SK-N-SH (cell line): ENCODE data around the gene EMC7. TPM values are rescaled to one million over a fixed set of nuclear protein-coding genes. Genes with fewer than 3 reads are reported as not detected.

Source experiments
- CTCF ChIA-PET: fragments of 300-600, 350-600 bp; formaldehyde crosslinking; extraction: SDS; loops from one replicate; lab custom pipeline; 2021; lab: Yijun Ruan, JAX
- POLR2A ChIA-PET: fragments of 350-600 bp; sonication (Branson Sonifier 250); formaldehyde crosslinking; extraction: SDS; loops from one replicate; lab custom pipeline; 2020; ENCODE audit warnings: antibody characterized with exemption, inconsistent platforms; lab: Yijun Ruan, JAX
- DNase-seq: peaks from one replicate; pipeline ENCODE4 v3.0.0; 2012
- H2AFZ ChIP-seq: fragments of 200-600 bp; sonication (generic); 2 replicates; pipeline ENCODE4 v1.8.1; 2016; ENCODE audit warnings: antibody characterized with exemption, mild to moderate bottlenecking, low read depth
- H3F3A ChIP-seq: fragments of 200-600 bp; sonication (generic); replicated peaks from 2 replicates; pipeline ENCODE3; 2016; ENCODE audit warnings: antibody characterized with exemption, mild to moderate bottlenecking; ENCODE audit not compliant: insufficient read depth
- H3K27ac ChIP-seq, 2 experiments: fragments of 200-500 bp in 1 of 2; fragments of 200-600 bp in 1 of 2; sonication (Bioruptor generic) in 1 of 2; sonication (generic), shearing (Covaris generic) in 1 of 2; 2 replicates each; pipeline versions ENCODE4 v1.5.1 to v1.6.1; 2014 to 2016; ENCODE audit warnings: low read depth in 2 of 2, inconsistent platforms in 1 of 2, low read length in 1 of 2, mild to moderate bottlenecking in 1 of 2, mixed read lengths in 1 of 2
- H3K27me3 ChIP-seq: fragments of 200-600 bp; sonication (generic), shearing (Covaris generic); 2 replicates; pipeline ENCODE4 v1.6.1; 2016; ENCODE audit warnings: mixed run types; ENCODE audit not compliant: insufficient read depth
- H3K36me3 ChIP-seq, 2 experiments: fragments of 200-500 bp in 1 of 2; fragments of 200-600 bp in 1 of 2; sonication (Bioruptor generic) in 1 of 2; sonication (generic) in 1 of 2; replicated peaks in 1 of 2; 2 replicates each; pipeline versions ENCODE3 to v1.5.1; 2014 to 2016; ENCODE audit warnings: low read length in 1 of 2, mild to moderate bottlenecking in 1 of 2; ENCODE audit not compliant: insufficient read depth in 2 of 2, control insufficient read depth in 1 of 2
- H3K4me1 ChIP-seq, 2 experiments: fragments of 200-500 bp in 1 of 2; fragments of 200-600 bp in 1 of 2; sonication (Bioruptor generic) in 1 of 2; sonication (generic), shearing (Covaris generic) in 1 of 2; 2 replicates each; pipeline versions ENCODE4 v1.5.1 to v1.6.1; 2014 to 2016; ENCODE audit warnings: low read depth in 1 of 2, low read length in 1 of 2, mixed run types in 1 of 2; ENCODE audit not compliant: insufficient read depth in 2 of 2, control insufficient read depth in 1 of 2
- H3K4me2 ChIP-seq: fragments of 200-600 bp; sonication (generic), shearing (Covaris generic); 2 replicates; pipeline ENCODE4 v1.6.1; 2017; ENCODE audit warnings: mixed run types
- H3K4me3 ChIP-seq, 2 experiments: fragments of 200-500 bp in 1 of 2; fragments of 200-600 bp in 1 of 2; sonication (Bioruptor generic) in 1 of 2; sonication (generic), shearing (Covaris generic) in 1 of 2; 2 replicates each; pipeline versions ENCODE4 v1.5.1 to v1.8.1; 2014 to 2016; ENCODE audit warnings: low read depth in 2 of 2, inconsistent platforms in 1 of 2, low read length in 1 of 2, mild to moderate bottlenecking in 1 of 2, mixed read lengths in 1 of 2, moderate library complexity in 1 of 2
- H3K79me2 ChIP-seq: fragments of 200-600 bp; sonication (generic); 2 replicates; pipeline ENCODE4 v1.8.1; 2017; ENCODE audit warnings: mild to moderate bottlenecking; ENCODE audit not compliant: insufficient read depth
- H3K9ac ChIP-seq: fragments of 200-600 bp; sonication (generic); 2 replicates; pipeline ENCODE4 v1.6.1; 2017; ENCODE audit warnings: mixed run types
- H3K9me2 ChIP-seq: fragments of 200-600 bp; sonication (generic); 2 replicates; pipeline ENCODE4 v1.6.1; 2017; ENCODE audit warnings: mixed run types
- H3K9me3 ChIP-seq: fragments of 200-600 bp; sonication (generic); 2 replicates; pipeline ENCODE4 v1.6.1; 2017; ENCODE audit warnings: mixed run types, mild to moderate bottlenecking, moderate library complexity
- H4K20me1 ChIP-seq: fragments of 200-600 bp; sonication (generic); 2 replicates; pipeline ENCODE4 v1.6.1; 2017; ENCODE audit warnings: mild to moderate bottlenecking, mixed run types; ENCODE audit not compliant: insufficient read depth
- CHD2 ChIP-seq: fragments of 150-350 bp; IDR thresholded peaks from 2 replicates; pipeline ENCODE4 v1.6.1; 2018; ENCODE audit warnings: low read length; ENCODE audit not compliant: partially characterized antibody
- ELF1 ChIP-seq: IDR thresholded peaks from 2 replicates; pipeline ENCODE4 v1.4.0; 2012
- GATA2 ChIP-seq: sonication (generic); formaldehyde crosslinking; IDR thresholded peaks from 2 replicates; pipeline ENCODE4 v1.5.0; 2020; ENCODE audit warnings: mild to moderate bottlenecking, missing genetic modification reagents
- JUND ChIP-seq: IDR thresholded peaks from 2 replicates; pipeline ENCODE4 v1.4.0; 2012
- MEF2A ChIP-seq: IDR thresholded peaks from 2 replicates; pipeline ENCODE4 v1.4.0; 2012; ENCODE audit warnings: low read depth, borderline replicate concordance
- NRF1 ChIP-seq: IDR thresholded peaks from 2 replicates; pipeline ENCODE4 v1.6.1; 2012; ENCODE audit warnings: low read depth, mild to moderate bottlenecking, low read length
- PBX3 ChIP-seq: IDR thresholded peaks from 2 replicates; pipeline ENCODE4; 2012
- POLR2AphosphoS5 ChIP-seq: IDR thresholded peaks from 2 replicates; pipeline ENCODE4 v1.6.1; 2012; ENCODE audit warnings: low read depth, low read length
- REST ChIP-seq: IDR thresholded peaks from 2 replicates; pipeline ENCODE4 v1.6.1; 2012; ENCODE audit warnings: mild to moderate bottlenecking, low read depth, low read length, moderate library complexity
- RXRA ChIP-seq: IDR thresholded peaks from 2 replicates; pipeline ENCODE4 v1.4.0; 2012; ENCODE audit warnings: low read depth, mild to moderate bottlenecking, borderline replicate concordance
- WGBS: methylation state at CpG from one replicate; pipeline ENCODE4 v1.1.6; 2017; ENCODE audit warnings: low lambda C conversion rate; 5-methylcytosine and 5-hydroxymethylcytosine counted together
- polyA plus RNA-seq, 3 experiments: library from polyadenylated mRNA; depleted of rRNA; stranded (reverse); fragments of >200 nt; gene quantifications; 2 replicates each; pipeline ENCODE4 v1.2.3, GENCODE V29; 2012
- TF ChIP-seq, protein P1 (sequence below): fragments of 150-350 bp; IDR thresholded peaks from 2 replicates; pipeline ENCODE4 v1.6.1; 2016; ENCODE audit warnings: mild to moderate bottlenecking, low read depth, low read length

EMC7 gene
- polyA plus RNA-seq, 1 of the 3 experiments (the other 2 are of a cell fraction) = 92.3 TPM

DNA sequence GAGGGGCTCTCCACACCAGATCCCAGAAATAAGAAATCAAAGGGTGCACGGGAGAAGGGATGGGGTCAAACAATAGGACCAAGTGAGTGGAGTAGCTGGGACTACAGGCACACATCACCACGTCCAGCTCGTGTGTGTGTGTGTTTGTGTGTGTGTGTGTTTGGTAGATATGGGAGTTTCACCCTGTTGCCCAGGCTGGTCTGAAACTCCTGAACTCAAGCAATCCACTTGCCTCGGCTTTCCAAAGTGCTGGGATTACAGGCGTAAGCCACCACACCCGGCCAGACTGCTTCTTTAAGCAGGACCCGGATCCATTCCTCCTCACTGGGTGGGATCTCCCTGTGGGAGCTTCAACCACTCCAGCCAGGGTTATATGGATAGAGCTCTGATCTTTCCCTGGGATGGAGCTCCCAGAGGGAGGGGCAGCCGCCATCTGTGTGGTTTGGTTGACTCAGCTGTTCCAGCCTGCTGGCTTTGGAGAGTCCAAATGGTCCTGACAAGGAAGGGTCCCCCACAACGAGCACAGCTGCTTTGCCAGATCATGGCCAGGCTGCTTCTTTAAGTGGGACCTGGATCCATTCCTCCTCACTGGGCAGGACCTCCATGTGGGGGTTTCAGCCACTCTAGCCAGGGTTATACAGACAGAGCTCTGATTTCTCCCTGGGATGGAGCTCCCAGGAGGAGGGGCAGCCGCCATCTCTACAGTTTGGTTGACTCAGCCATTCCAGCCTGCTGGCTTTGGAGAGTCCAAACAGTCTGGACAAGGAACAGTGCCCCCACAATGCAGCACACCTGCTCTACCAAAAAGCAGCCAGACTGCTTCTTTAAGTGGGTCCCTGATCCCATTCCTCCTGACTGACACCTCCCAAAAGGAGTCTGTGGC, 53.5 kb downstream of the EMC7 start:
- H3K4me2 ChIP-seq = no peak overlapping the region
- peak overlapping the region in 1 of 2 experiments; percentile 27; a peak in 1 of 4 replicates for H3K27ac ChIP-seq
- H2AFZ ChIP-seq = no peak overlapping the region

More for the DNA sequence above, 53.5 kb downstream of the EMC7 start:
- Histone ChIP-seq H3K9me3 (peaks cover 14% of the 10 kb centered on the region), H3K9me2 (no peaks in the 10 kb centered on the region), H3F3A (no peaks in the 10 kb centered on the region), H4K20me1 (no peaks in the 10 kb centered on the region), H3K27me3 (no peaks in the 10 kb centered on the region), H3K4me1 (no peaks in the 10 kb centered on the region), H3K79me2 (no peaks in the 10 kb centered on the region), H3K9ac (no peak overlapping the region), H3K36me3 (no peaks in the 10 kb centered on the region), H3K4me3 (no peak overlapping the region)
- ChIA-PET CTCF (interaction anchor here (1.9 kb wide), 1 partner anchor 13 kb away, joined by 6 read pairs; no protein-coding TSS in a partner anchor), POLR2A (no interaction called here)
- TF ChIP-seq MEF2A (no peak), NRF1 (no peak), RXRA (no peak), GATA2 (CRISPR knock-in tag) (no peak), POLR2AphosphoS5 (no peak), REST (no peak), CHD2 (no peak), JUND (no peak), PBX3 (no peak), ELF1 (no peak)
- TF ChIP-seq, protein P1, sequence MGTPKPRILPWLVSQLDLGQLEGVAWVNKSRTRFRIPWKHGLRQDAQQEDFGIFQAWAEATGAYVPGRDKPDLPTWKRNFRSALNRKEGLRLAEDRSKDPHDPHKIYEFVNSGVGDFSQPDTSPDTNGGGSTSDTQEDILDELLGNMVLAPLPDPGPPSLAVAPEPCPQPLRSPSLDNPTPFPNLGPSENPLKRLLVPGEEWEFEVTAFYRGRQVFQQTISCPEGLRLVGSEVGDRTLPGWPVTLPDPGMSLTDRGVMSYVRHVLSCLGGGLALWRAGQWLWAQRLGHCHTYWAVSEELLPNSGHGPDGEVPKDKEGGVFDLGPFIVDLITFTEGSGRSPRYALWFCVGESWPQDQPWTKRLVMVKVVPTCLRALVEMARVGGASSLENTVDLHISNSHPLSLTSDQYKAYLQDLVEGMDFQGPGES = no peak
- 59% methylated on average over 9 of the region's 10 CpGs for WGBS
- no peak for DNase-seq
